Lower leg skin (tissue), 4 donors: ENCODE data around the gene AOC2. TPM values are rescaled to one million over a fixed set of nuclear protein-coding genes. Genes with fewer than 3 reads are reported as not detected.

Experiments
- DNase-seq, 2 donors: peaks; one replicate each; pipeline ENCODE4 v3.0.0-alpha.2; 2019; ENCODE audit warnings: low spot score in 2 of 2
- H3K4me3 ChIP-seq: fragments of 200-600 bp; sonication (generic); 2 replicates; pipeline ENCODE4 v1.5.1; 2017; ENCODE audit warnings: mild to moderate bottlenecking, low read depth; ENCODE audit not compliant: poor library complexity, severe bottlenecking
- POLR2A ChIP-seq, 2 donors: fragments of 450-650 bp; IDR thresholded peaks; one replicate each; pipeline ENCODE4 v1.6.1; 2016 to 2017; ENCODE audit warnings: antibody characterized with exemption in 2 of 2, mild to moderate bottlenecking in 1 of 2, moderate library complexity in 1 of 2
- WGBS, 2 donors: methylation state at CpG; one replicate each; pipeline ENCODE4 v1.1.5; 2018; 5-methylcytosine and 5-hydroxymethylcytosine counted together
- intact Hi-C: fragments of 100-400 bp; cut with DNase I; formaldehyde crosslinking; loops from one replicate; pipeline ENCODE4 v1.15.0; 2023; ENCODE audit warnings: low total_unique reads
- total RNA-seq, 4 donors: library from RNA; depleted of rRNA; stranded (reverse); fragments of >200 nt; gene quantifications; one replicate each; pipeline ENCODE4 v1.1.0, GENCODE V29; 2016
- TF ChIP-seq, protein P1 (sequence below), 3 donors: fragments of 450-650 bp; IDR thresholded peaks; one replicate each; pipeline ENCODE4 v1.5.1; 2016; ENCODE audit warnings: antibody characterized with exemption in 3 of 3, mild to moderate bottlenecking in 3 of 3, moderate library complexity in 2 of 3

Gene AOC2
- total RNA-seq, 4 donors from 2014 or later = 0.52 to 2.4 (median 1.2) TPM

DNA sequence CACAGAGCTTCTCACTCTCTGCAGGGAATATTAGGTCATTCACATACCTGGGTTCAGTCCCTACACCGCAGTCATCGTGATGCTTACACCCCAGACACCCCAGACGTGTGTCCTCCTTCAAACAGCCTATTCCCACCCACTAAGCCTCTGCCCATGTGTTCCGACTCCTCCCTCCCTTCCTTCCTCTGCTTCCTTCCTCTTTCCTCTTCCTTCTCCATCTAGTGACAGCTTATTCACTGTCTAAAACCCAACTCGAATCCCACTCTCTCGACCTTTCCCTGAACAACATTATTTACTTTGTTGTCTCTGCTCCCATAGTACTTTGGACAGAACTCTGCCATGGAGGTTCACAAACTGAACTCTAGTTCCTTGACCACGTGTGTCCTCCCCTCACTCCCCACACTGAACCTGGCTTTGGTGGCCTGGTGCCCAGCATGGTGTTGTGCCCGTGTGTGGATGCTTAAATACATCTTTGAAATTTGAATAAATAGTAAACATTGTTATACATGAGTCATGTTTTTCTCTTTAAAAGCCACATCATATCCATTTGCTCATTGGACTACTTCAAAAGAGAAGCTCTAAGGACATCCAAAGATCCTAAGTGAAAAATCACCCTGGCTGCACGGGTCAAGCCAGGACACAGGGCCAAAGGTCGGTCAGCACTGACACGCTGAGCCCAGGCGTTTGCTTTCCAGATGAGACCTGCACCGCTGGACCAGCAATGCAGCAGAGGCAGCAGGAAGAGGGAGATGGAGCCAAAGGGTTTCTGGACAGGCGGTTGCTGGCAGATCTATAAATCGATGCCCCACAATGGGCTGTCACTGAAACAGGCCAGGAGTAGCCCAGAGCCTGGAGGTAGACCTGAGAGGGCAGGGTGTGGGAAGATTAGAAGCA, 42.1 kb downstream of the AOC2 start:
- H3K4me3 ChIP-seq = no peak overlapping the region
- DNase-seq = peak in 1 of 2 donors; percentile 16
- WGBS, 2 donors = 53 to 62% methylated on average over 15 of the region's 15 CpGs
- no peak for TF ChIP-seq POLR2A (IDR thresholded peaks at IDR 0.05)
- TF ChIP-seq, protein P1, sequence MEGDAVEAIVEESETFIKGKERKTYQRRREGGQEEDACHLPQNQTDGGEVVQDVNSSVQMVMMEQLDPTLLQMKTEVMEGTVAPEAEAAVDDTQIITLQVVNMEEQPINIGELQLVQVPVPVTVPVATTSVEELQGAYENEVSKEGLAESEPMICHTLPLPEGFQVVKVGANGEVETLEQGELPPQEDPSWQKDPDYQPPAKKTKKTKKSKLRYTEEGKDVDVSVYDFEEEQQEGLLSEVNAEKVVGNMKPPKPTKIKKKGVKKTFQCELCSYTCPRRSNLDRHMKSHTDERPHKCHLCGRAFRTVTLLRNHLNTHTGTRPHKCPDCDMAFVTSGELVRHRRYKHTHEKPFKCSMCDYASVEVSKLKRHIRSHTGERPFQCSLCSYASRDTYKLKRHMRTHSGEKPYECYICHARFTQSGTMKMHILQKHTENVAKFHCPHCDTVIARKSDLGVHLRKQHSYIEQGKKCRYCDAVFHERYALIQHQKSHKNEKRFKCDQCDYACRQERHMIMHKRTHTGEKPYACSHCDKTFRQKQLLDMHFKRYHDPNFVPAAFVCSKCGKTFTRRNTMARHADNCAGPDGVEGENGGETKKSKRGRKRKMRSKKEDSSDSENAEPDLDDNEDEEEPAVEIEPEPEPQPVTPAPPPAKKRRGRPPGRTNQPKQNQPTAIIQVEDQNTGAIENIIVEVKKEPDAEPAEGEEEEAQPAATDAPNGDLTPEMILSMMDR (IDR thresholded peaks at IDR 0.05) = no peak
- intact Hi-C loops = no loop called here

- DNase-seq = no peak
- intact Hi-C loops = no loop called here
- TF ChIP-seq, protein P1 (IDR thresholded peaks at IDR 0.05) = no peak
- 85 to 89% methylated on average over 7 of the region's 7 CpGs for WGBS, 2 donors
- H3K4me3 ChIP-seq = no peak overlapping the region
Measured at GRCh38 chr17:42889809-42890208, 45.4 kb downstream of the AOC2 start.

DNA sequence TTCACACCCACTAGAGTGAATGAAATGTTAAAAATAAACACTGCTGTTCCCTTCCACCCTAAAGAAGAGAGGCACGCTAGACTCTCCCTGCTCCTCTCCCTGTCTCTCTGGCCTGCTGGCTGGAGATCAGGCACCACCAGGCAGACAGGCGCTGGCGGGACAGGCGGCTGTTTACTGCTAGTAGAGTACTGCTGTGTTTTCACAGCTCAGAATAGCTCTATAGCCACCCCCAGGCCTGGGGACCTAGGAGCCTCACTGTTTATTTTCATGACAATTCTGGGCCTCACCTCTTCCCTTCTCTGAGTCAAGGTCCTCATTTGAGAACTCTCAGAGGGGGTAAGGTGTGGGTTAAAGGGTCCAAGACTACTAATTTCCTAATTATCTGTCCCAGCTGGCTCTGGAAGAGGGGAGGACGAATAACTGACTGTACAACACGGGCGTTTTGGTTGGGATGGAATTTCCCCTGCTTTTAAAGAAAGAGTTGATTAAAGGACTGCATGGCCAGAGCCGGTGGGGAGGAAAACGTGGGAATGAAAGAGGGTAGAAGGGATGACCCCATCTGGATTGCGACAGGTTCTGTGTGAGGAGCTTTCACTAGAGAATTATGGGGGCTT, 47.3 kb downstream of the AOC2 start:
- peak; percentile 33 to 90 for DNase-seq
- 41 to 47% methylated on average over 10 of the region's 10 CpGs for WGBS, 2 donors
- intact Hi-C loops = no loop called here
- TF ChIP-seq, protein P1 (IDR thresholded peaks at IDR 0.05) = no peak
- TF ChIP-seq POLR2A (IDR thresholded peaks at IDR 0.05) = no peak
- H3K4me3 ChIP-seq = no peak overlapping the region

GRCh38 chr17:42893359-42893758, 49.0 kb downstream of the AOC2 start:
- H3K4me3 ChIP-seq = no peak overlapping the region
- WGBS, 2 donors = 42 to 45% methylated on average over 4 of the region's 4 CpGs
- DNase-seq = no peak
- no peak for TF ChIP-seq POLR2A (IDR thresholded peaks at IDR 0.05)
- TF ChIP-seq, protein P1 (IDR thresholded peaks at IDR 0.05) = no peak
- intact Hi-C loops = no loop called here

DNA sequence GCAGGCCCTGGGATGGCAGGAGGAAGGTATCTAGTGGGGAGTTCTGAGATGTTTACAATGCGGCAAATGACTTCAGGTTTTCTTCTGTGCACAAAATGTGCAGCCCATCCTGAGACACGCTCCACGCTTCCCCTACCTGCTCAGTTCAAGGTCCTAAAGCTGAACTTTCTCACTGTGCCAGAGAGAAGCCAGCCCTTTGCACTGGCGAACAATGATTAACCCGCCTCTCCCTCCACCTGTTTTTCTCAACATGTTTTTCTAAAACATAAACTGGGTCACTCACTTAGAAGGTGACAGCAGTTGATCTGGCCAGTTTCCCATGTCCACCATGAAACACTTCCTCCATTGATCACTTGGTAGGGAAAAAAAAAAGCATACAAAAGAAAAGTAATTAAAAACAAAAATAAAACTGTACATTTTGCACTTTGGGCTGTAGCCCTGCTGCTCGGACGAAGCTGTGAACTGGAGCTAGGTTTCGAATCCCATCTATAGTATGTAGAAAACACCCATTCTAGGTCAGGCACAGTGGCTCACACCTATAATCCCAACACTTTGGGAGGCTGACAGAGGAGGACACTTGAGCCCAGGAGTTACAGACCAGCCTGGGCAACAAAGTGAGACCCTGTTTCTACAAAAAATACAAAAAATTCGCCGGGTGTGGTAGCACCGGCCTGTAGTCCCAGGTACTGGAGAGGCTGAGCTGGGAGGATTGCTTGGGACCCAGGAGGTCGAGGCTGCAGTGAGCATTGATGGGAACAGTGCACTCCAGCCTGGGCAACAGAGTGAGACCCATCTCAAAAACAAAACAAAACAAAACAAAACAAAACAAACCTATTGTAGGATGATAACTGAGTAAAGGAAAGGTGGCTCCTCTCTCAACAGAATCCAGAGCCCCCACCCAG, 50.2 kb downstream of the AOC2 start:
- intact Hi-C loops = no loop called here
- TF ChIP-seq, protein P1 (IDR thresholded peaks at IDR 0.05) = no peak
- TF ChIP-seq POLR2A (IDR thresholded peaks at IDR 0.05) = no peak
- DNase-seq = no peak
- H3K4me3 ChIP-seq = no peak overlapping the region
- WGBS, 2 donors = 78 to 79% methylated on average over 12 of the region's 12 CpGs
